OCI-LY7 (cell line): ENCODE results near the gene SGTA. TPM values are rescaled to one million over a fixed set of nuclear protein-coding genes. Genes with fewer than 3 reads are reported as not detected.

Experiments
- BruUV-seq: library from RNA; stranded (reverse); fragments of 400-500 nt; replicated peaks from 2 replicates; lab custom pipeline; 2021; lab: Mats Ljungman, UMichigan
- CTCF ChIA-PET: fragments of 300-600 bp; sonication (Branson Sonifier 250); formaldehyde crosslinking; loops from one replicate; lab custom pipeline; 2022; ENCODE audit warnings: antibody characterized with exemption; ENCODE audit not compliant: unreplicated experiment; lab: Charles Lee
- POLR2A ChIA-PET: fragments of 300-600 bp; sonication (Branson Sonifier 250); formaldehyde crosslinking; loops from one replicate; lab custom pipeline; 2022; ENCODE audit warnings: antibody characterized with exemption; lab: Charles Lee
- DNase-seq: peaks from one replicate; pipeline ENCODE4 v3.0.0-alpha.2; 2015; ENCODE audit warnings: low spot score
- H2AFZ ChIP-seq: fragments of 200-600 bp; sonication (generic), shearing (Covaris generic); 2 replicates; pipeline ENCODE4 v1.6.1; 2014; ENCODE audit warnings: mild to moderate bottlenecking, antibody characterized with exemption, low read length, moderate library complexity
- H3K27ac ChIP-seq: fragments of 200-600 bp; sonication (generic); 2 replicates; pipeline ENCODE4 v1.5.1; 2014; ENCODE audit warnings: mixed run types, low read depth, mild to moderate bottlenecking, moderate library complexity, low read length, inconsistent platforms; ENCODE audit not compliant: poor library complexity, severe bottlenecking
- H3K36me3 ChIP-seq: fragments of 200-600 bp; sonication (generic); 2 replicates; pipeline ENCODE4 v1.6.1; 2014; ENCODE audit warnings: mild to moderate bottlenecking, antibody characterized with exemption, low read length, moderate library complexity, mixed read lengths; ENCODE audit not compliant: insufficient read depth
- H3K4me1 ChIP-seq: fragments of 200-600 bp; sonication (generic); 2 replicates; pipeline ENCODE4 v1.5.1; 2014; ENCODE audit warnings: mild to moderate bottlenecking, low read length; ENCODE audit not compliant: insufficient read depth, poor library complexity, severe bottlenecking
- H3K4me2 ChIP-seq: fragments of 200-600 bp; sonication (generic); 2 replicates; pipeline ENCODE4 v1.6.1; 2014; ENCODE audit warnings: mild to moderate bottlenecking, low read length
- H3K4me3 ChIP-seq: fragments of 200-600 bp; sonication (generic); 2 replicates; pipeline ENCODE4 v1.5.1; 2014; ENCODE audit warnings: mild to moderate bottlenecking, low read depth, low read length; ENCODE audit not compliant: poor library complexity, severe bottlenecking
- H3K79me2 ChIP-seq: fragments of 200-600 bp; sonication (generic); 2 replicates; pipeline ENCODE4 v1.6.1; 2016; ENCODE audit warnings: low read depth, mild to moderate bottlenecking, low read length, moderate library complexity, mixed read lengths; ENCODE audit not compliant: insufficient read depth
- H3K9me2 ChIP-seq: fragments of 200-600 bp; sonication (generic); 2 replicates; pipeline ENCODE4 v1.6.1; 2016; ENCODE audit warnings: mild to moderate bottlenecking, low read length, mixed read lengths; ENCODE audit not compliant: insufficient read depth
- H3K9me3 ChIP-seq: fragments of 200-600 bp; sonication (generic); 2 replicates; pipeline ENCODE4 v1.6.1; 2014; ENCODE audit warnings: mild to moderate bottlenecking, mixed run types, low read length, mixed read lengths
- H4K20me1 ChIP-seq: fragments of 200-600 bp; sonication (generic); 2 replicates; pipeline ENCODE4 v1.6.1; 2014; ENCODE audit warnings: mild to moderate bottlenecking, antibody characterized with exemption, low read length, moderate library complexity, mixed read lengths; ENCODE audit not compliant: insufficient read depth
- EZH2phosphoT487 ChIP-seq: fragments of 200-600 bp; sonication (generic); IDR thresholded peaks from 2 replicates; pipeline ENCODE4 v1.6.1; 2018; ENCODE audit warnings: low read depth, borderline replicate concordance, mild to moderate bottlenecking, mixed run types, antibody characterized with exemption, low read length, moderate library complexity, mixed read lengths
- intact Hi-C: fragments of 100-400 bp; cut with micrococcal nuclease; formaldehyde crosslinking; loops from one replicate; pipeline ENCODE4 v1.10.0; 2022; ENCODE audit not compliant: unreplicated experiment
- total RNA-seq, 2 experiments: library from RNA; depleted of rRNA in 1 of 2; stranded (reverse); fragments of >200 nt in 1 of 2; shearing (Covaris generic) in 1 of 2; gene quantifications; 2 replicates each; pipeline ENCODE4 v1.2.3, GENCODE V29; 2014 to 2022
- TF ChIP-seq, protein P1 (sequence below): fragments of 200-600 bp; sonication (generic); conservative IDR thresholded peaks from 2 replicates; pipeline ENCODE4 v1.5.1; 2014; ENCODE audit warnings: mild to moderate bottlenecking, antibody characterized with exemption, low read length, moderate library complexity, mixed read lengths

The SGTA gene
- total RNA-seq, 2 experiments from 2014 or later, result 68.2 to 82.4 TPM

DNA sequence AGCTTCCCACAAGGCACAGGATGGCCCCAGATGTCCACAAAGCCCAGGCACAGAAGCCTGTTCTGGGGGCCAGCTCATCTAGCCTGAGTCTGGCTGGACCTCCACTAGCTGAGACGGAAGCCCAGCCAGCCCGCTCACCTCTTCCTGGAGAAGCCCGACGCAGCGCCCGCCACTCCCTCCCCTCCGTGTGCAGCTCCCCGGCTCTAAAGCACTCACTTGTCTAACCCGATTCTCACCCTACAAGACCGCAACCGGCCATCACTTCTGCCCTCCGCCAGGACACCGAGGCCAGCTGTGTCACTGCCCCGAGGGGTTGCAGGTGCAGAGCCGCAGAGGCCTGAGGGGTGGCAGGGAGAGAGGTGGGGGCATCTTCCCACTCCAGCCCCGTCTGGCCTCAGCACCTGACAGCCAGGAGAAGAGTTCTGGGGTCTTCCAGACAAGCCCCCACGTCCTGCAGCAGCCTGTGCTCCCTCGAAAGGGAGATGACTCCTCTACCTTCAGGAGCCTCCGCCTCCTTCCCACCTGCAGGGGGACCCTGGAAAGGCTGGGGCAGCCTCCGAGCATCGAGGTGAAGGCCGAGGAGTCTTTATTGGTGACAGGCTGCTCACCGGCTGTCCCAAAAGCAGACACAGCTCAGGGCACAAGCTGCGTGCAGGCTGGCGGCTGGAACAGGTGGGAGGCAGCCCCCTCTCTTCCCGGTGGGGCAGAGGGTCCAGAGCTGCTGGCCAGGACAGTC, 56.0 kb downstream of the SGTA start:
- BruUV-seq, result no TSS peak
- H3K4me2 ChIP-seq, result no peak overlapping the region
- H3K4me1 ChIP-seq, result no peaks in the 10 kb centered on the region
- no peaks in the 10 kb centered on the region for H3K79me2 ChIP-seq
- H4K20me1 ChIP-seq, result no peaks in the 10 kb centered on the region
- no peaks in the 10 kb centered on the region for H3K9me2 ChIP-seq
- intact Hi-C loops, result no loop called here
- DNase-seq, result no peak
- ChIA-PET CTCF (no interaction called here), POLR2A (no interaction called here)
- no peaks in the 10 kb centered on the region for H3K36me3 ChIP-seq
- no peak overlapping the region for H3K4me3 ChIP-seq
- H3K9me3 ChIP-seq, result no peaks in the 10 kb centered on the region
- H3K27ac ChIP-seq, result no peak overlapping the region
- no peak overlapping the region for H2AFZ ChIP-seq
- TF ChIP-seq, protein P1, sequence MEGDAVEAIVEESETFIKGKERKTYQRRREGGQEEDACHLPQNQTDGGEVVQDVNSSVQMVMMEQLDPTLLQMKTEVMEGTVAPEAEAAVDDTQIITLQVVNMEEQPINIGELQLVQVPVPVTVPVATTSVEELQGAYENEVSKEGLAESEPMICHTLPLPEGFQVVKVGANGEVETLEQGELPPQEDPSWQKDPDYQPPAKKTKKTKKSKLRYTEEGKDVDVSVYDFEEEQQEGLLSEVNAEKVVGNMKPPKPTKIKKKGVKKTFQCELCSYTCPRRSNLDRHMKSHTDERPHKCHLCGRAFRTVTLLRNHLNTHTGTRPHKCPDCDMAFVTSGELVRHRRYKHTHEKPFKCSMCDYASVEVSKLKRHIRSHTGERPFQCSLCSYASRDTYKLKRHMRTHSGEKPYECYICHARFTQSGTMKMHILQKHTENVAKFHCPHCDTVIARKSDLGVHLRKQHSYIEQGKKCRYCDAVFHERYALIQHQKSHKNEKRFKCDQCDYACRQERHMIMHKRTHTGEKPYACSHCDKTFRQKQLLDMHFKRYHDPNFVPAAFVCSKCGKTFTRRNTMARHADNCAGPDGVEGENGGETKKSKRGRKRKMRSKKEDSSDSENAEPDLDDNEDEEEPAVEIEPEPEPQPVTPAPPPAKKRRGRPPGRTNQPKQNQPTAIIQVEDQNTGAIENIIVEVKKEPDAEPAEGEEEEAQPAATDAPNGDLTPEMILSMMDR, result no peak

GRCh38 chr19:2726160-2726855, 56.8 kb downstream of the SGTA start:
- ChIA-PET POLR2A (no interaction called here), CTCF (no interaction called here)
- Histone ChIP-seq H3K79me2 (no peaks in the 10 kb centered on the region), H3K4me1 (no peaks in the 10 kb centered on the region), H3K27ac (no peak overlapping the region), H2AFZ (no peak overlapping the region), H3K36me3 (no peaks in the 10 kb centered on the region), H3K9me3 (no peaks in the 10 kb centered on the region), H3K4me2 (no peak overlapping the region), H3K4me3 (no peak overlapping the region), H4K20me1 (no peaks in the 10 kb centered on the region), H3K9me2 (no peaks in the 10 kb centered on the region)
- TF ChIP-seq, protein P1, result no peak
- no peak for TF ChIP-seq EZH2phosphoT487
- no peak for DNase-seq
- no TSS peak for BruUV-seq
- intact Hi-C loops, result no loop called here

- Histone ChIP-seq H3K4me3 (no peak overlapping the region), H3K79me2 (no peaks in the 10 kb centered on the region), H3K4me2 (no peak overlapping the region), H3K27ac (no peak overlapping the region), H4K20me1 (no peaks in the 10 kb centered on the region), H2AFZ (no peak overlapping the region), H3K4me1 (peaks cover 14% of the 10 kb centered on the region), H3K36me3 (no peaks in the 10 kb centered on the region), H3K9me3 (no peaks in the 10 kb centered on the region), H3K9me2 (no peaks in the 10 kb centered on the region)
- TF ChIP-seq EZH2phosphoT487, result no peak
- TF ChIP-seq, protein P1, result peak; percentile 48
- intact Hi-C loops, result no loop called here
- ChIA-PET CTCF (no interaction called here), POLR2A (no interaction called here)
- no TSS peak for BruUV-seq
- no peak for DNase-seq
These were observed 58.9 kb downstream of the SGTA start for GRCh38 chr19:2724148-2724557.
